ENCODE measurements around the gene ARSI. TPM values are rescaled to one million over a fixed set of nuclear protein-coding genes. Genes with fewer than 3 reads are reported as not detected.

ARSI gene
- total and polyA plus RNA-seq, 5 donors from 2014 or later = not detected

DNA sequence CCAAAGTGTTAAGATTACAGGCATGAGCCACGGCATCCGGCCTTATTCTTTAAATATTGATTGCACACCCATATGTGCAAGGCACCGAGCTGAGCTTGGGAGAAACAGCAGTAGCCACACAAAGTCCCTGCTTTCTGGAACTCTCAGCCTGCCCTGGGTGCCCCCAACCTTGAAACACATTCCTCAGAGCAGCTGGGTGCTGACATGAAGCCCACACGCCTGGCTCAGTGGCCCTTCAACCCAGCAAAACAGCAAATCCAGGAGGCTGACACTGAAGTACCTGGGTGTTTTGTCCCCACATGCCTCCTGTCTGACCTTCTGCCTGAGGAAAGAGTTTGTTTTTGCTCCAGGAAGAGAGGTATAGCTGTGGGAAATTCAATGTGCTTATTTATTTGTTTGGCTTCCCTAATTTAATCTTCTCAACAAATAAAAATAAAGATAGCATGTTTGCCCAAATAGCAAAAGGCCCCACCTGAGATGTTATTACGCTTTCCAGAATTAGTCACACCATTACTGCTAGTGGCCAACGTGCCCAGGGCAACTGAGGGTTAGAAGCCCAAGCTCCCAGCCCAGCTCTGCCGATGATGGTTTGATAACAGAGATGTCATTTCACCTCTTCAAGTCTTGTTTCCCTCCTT, 41.4 kb upstream of the ARSI start:
- no peak for ATAC-seq (ENCODE audit: low read depth in 2 of 2)
- Mint-ChIP-seq H3K4me1 (peaks cover 0 to 2% (median 0%) of the 10 kb centered on the region in 4 donors), H3K36me3 (no peaks in the 10 kb centered on the region)

DNA sequence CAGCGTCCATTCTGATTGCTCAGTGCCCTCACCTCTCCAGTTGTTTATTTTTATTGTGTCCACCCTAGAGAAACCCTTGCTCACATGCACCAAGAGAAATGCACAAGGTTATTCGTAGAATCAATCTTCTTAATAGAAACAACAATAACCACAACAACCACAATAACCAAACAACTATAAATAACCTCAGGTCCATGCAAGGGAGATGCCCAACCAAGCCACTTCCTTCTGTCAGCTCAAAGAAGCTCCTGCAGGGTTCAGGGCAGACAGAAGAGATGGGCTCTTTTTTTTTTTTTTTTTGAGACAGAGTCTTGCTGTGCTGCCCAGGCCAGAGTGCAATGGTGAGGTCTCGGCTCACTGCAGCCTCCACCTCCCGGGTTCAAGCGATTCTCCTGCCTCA, 39.9 kb upstream of the ARSI start:
- Histone ChIP-seq H3K4me1 (ENCODE audit: control insufficient read depth, insufficient read depth, low read length, poor library complexity, severe bottlenecking) (no peaks in the 10 kb centered on the region), H3K36me3 (ENCODE audit: control insufficient read depth, insufficient read depth, low read length) (no peaks in the 10 kb centered on the region), H3K9me3 (ENCODE audit: control insufficient read depth in 2 of 2, low read length in 2 of 2) (no peaks in the 10 kb centered on the region), H3K4me3 (ENCODE audit: low read depth, low read length) (no peak overlapping the region), H3K27me3 (ENCODE audit: control insufficient read depth, insufficient read depth, low read length) (no peaks in the 10 kb centered on the region), H3K27ac (ENCODE audit: insufficient read depth, low read length, poor library complexity, severe bottlenecking) (no peak overlapping the region)
- no peak for ATAC-seq (ENCODE audit: low read depth in 2 of 2)
- H3K27me3 Mint-ChIP-seq = peaks cover 4% of the 10 kb centered on the region
- H3K36me3 Mint-ChIP-seq = no peaks in the 10 kb centered on the region
- H3K9me3 Mint-ChIP-seq = peaks cover 0 to 1% (median 0%) of the 10 kb centered on the region in 7 donors
- H3K4me3 Mint-ChIP-seq = peak overlapping the region in 1 of 4 donors; percentile 1
- DNase-seq = no peak
- no peak overlapping the region for H3K27ac Mint-ChIP-seq
- peaks cover 0 to 2% (median 0%) of the 10 kb centered on the region in 4 donors for H3K4me1 Mint-ChIP-seq

More for the DNA sequence above, 41.4 kb upstream of the ARSI start:
- no peaks in the 10 kb centered on the region for H3K36me3 ChIP-seq (ENCODE audit: control insufficient read depth, insufficient read depth, low read length)
- no peak overlapping the region for H3K27ac Mint-ChIP-seq
- no peaks in the 10 kb centered on the region for H3K27me3 ChIP-seq (ENCODE audit: control insufficient read depth, insufficient read depth, low read length)
- H3K4me3 ChIP-seq (ENCODE audit: low read depth, low read length) = no peak overlapping the region
- no peak overlapping the region for H3K27ac ChIP-seq (ENCODE audit: insufficient read depth, low read length, poor library complexity, severe bottlenecking)
- peaks cover 5% of the 10 kb centered on the region for H3K27me3 Mint-ChIP-seq
- DNase-seq = no peak
- no peak overlapping the region for H3K4me3 Mint-ChIP-seq
- H3K9me3 Mint-ChIP-seq = no peaks in the 10 kb centered on the region
- H3K9me3 ChIP-seq (ENCODE audit: control insufficient read depth in 2 of 2, low read length in 2 of 2) = no peaks in the 10 kb centered on the region
- H3K4me1 ChIP-seq (ENCODE audit: control insufficient read depth, insufficient read depth, low read length, poor library complexity, severe bottlenecking) = no peaks in the 10 kb centered on the region

DNA sequence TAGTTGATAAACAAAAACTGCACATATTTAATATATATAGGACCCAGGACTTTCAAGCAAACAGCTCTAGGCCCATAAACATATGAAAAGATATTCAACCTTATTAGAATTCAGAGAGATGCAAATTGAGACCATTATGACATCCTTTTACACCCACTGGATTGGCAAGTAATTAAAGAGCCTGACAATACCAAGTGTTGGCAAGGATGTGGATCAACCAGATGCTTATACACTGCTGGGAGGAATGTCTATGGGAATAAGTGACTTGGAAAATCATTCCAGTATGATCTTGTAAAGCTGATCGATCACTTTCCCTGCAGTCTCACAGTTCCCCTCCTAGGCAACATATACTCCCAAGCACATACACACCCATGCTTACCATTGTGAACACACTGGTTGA, 39.3 kb upstream of the ARSI start:
- H3K4me3 ChIP-seq (ENCODE audit: low read depth, low read length) = no peak overlapping the region
- H3K4me3 Mint-ChIP-seq = no peak overlapping the region
- ATAC-seq (ENCODE audit: low read depth in 2 of 2) = no peak
- H3K36me3 ChIP-seq (ENCODE audit: control insufficient read depth, insufficient read depth, low read length) = no peaks in the 10 kb centered on the region
- H3K27me3 Mint-ChIP-seq = peaks cover 5% of the 10 kb centered on the region
- H3K4me1 ChIP-seq (ENCODE audit: control insufficient read depth, insufficient read depth, low read length, poor library complexity, severe bottlenecking) = no peaks in the 10 kb centered on the region
- no peak overlapping the region for H3K27ac Mint-ChIP-seq
- peaks cover 0 to 1% (median 0%) of the 10 kb centered on the region in 7 donors for H3K9me3 Mint-ChIP-seq
- H3K36me3 Mint-ChIP-seq = no peaks in the 10 kb centered on the region
- no peaks in the 10 kb centered on the region for H3K9me3 ChIP-seq (ENCODE audit: control insufficient read depth in 2 of 2, low read length in 2 of 2)
- DNase-seq = no peak
- no peak overlapping the region for H3K27ac ChIP-seq (ENCODE audit: insufficient read depth, low read length, poor library complexity, severe bottlenecking)
- H3K27me3 ChIP-seq (ENCODE audit: control insufficient read depth, insufficient read depth, low read length) = no peaks in the 10 kb centered on the region
- peaks cover 0 to 2% (median 0%) of the 10 kb centered on the region in 4 donors for H3K4me1 Mint-ChIP-seq

GRCh38 chr5:150341331-150341730, 38.6 kb upstream of the ARSI start:
- Mint-ChIP-seq H3K27me3 (peaks cover 9% of the 10 kb centered on the region), H3K27ac (no peak overlapping the region), H3K4me3 (no peak overlapping the region), H3K9me3 (peaks cover 0 to 1% (median 0%) of the 10 kb centered on the region in 7 donors), H3K36me3 (no peaks in the 10 kb centered on the region), H3K4me1 (peaks cover 0 to 2% (median 0%) of the 10 kb centered on the region in 4 donors)
- no peaks in the 10 kb centered on the region for H3K36me3 ChIP-seq (ENCODE audit: control insufficient read depth, insufficient read depth, low read length)
- DNase-seq = no peak
- no peaks in the 10 kb centered on the region for H3K27me3 ChIP-seq (ENCODE audit: control insufficient read depth, insufficient read depth, low read length)
- H3K27ac ChIP-seq (ENCODE audit: insufficient read depth, low read length, poor library complexity, severe bottlenecking) = no peak overlapping the region
- H3K4me1 ChIP-seq (ENCODE audit: control insufficient read depth, insufficient read depth, low read length, poor library complexity, severe bottlenecking) = no peaks in the 10 kb centered on the region
- no peak overlapping the region for H3K4me3 ChIP-seq (ENCODE audit: low read depth, low read length)
- no peaks in the 10 kb centered on the region for H3K9me3 ChIP-seq (ENCODE audit: control insufficient read depth in 2 of 2, low read length in 2 of 2)
- ATAC-seq (ENCODE audit: low read depth in 2 of 2) = no peak

GRCh38 chr5:150340614-150341255, 38.0 kb upstream of the ARSI start:
- no peak for DNase-seq
- Histone ChIP-seq H3K9me3 (ENCODE audit: control insufficient read depth in 2 of 2, low read length in 2 of 2) (no peaks in the 10 kb centered on the region), H3K36me3 (ENCODE audit: control insufficient read depth, insufficient read depth, low read length) (no peaks in the 10 kb centered on the region), H3K27ac (ENCODE audit: insufficient read depth, low read length, poor library complexity, severe bottlenecking) (no peak overlapping the region), H3K27me3 (ENCODE audit: control insufficient read depth, insufficient read depth, low read length) (no peaks in the 10 kb centered on the region), H3K4me3 (ENCODE audit: low read depth, low read length) (no peak overlapping the region), H3K4me1 (ENCODE audit: control insufficient read depth, insufficient read depth, low read length, poor library complexity, severe bottlenecking) (no peaks in the 10 kb centered on the region)
- Mint-ChIP-seq H3K4me3 (no peak overlapping the region), H3K36me3 (no peaks in the 10 kb centered on the region), H3K27ac (no peak overlapping the region), H3K4me1 (peaks cover 0 to 2% (median 0%) of the 10 kb centered on the region in 4 donors), H3K27me3 (peaks cover 9% of the 10 kb centered on the region), H3K9me3 (peaks cover 0 to 1% (median 0%) of the 10 kb centered on the region in 7 donors)
- ATAC-seq (ENCODE audit: low read depth in 2 of 2) = peak in 1 of 2 donors; percentile 18

DNA sequence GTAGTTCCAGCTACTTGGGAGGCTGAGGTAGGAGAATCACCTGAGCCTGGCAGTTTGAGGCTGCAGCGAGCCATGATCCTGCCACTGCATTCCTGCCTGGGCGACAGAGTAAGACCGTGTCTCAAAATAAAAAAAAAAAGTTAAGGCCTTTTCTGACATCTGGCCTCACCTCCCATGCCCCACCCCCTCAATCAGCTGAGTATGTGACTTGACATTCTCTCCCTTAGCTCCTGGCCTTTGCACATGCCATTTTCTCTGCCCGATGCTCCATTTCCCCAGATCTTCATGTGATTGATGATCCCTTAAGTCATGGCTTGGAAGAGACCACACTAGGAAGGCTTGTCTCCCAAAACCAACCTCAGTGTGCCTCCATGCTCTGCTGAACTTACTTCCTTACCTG, 37.1 kb upstream of the ARSI start:
- peaks cover 0 to 1% (median 0%) of the 10 kb centered on the region in 7 donors for H3K9me3 Mint-ChIP-seq
- Histone ChIP-seq H3K4me1 (ENCODE audit: control insufficient read depth, insufficient read depth, low read length, poor library complexity, severe bottlenecking) (no peaks in the 10 kb centered on the region), H3K27me3 (ENCODE audit: control insufficient read depth, insufficient read depth, low read length) (no peaks in the 10 kb centered on the region), H3K9me3 (ENCODE audit: control insufficient read depth in 2 of 2, low read length in 2 of 2) (no peaks in the 10 kb centered on the region), H3K36me3 (ENCODE audit: control insufficient read depth, insufficient read depth, low read length) (no peaks in the 10 kb centered on the region), H3K4me3 (ENCODE audit: low read depth, low read length) (no peak overlapping the region), H3K27ac (ENCODE audit: insufficient read depth, low read length, poor library complexity, severe bottlenecking) (no peak overlapping the region)
- H3K4me3 Mint-ChIP-seq = no peak overlapping the region
- H3K27ac Mint-ChIP-seq = no peak overlapping the region
- peaks cover 0 to 2% (median 0%) of the 10 kb centered on the region in 4 donors for H3K4me1 Mint-ChIP-seq
- DNase-seq = no peak
- no peaks in the 10 kb centered on the region for H3K36me3 Mint-ChIP-seq
- peaks cover 9% of the 10 kb centered on the region for H3K27me3 Mint-ChIP-seq
- no peak for ATAC-seq (ENCODE audit: low read depth in 2 of 2)

GRCh38 chr5:150339165-150339564, 36.5 kb upstream of the ARSI start:
- Mint-ChIP-seq H3K27me3 (peaks cover 5% of the 10 kb centered on the region), H3K4me3 (no peak overlapping the region), H3K4me1 (peaks cover 0 to 2% (median 0%) of the 10 kb centered on the region in 4 donors), H3K36me3 (no peaks in the 10 kb centered on the region), H3K27ac (no peak overlapping the region), H3K9me3 (peaks cover 0 to 1% (median 0%) of the 10 kb centered on the region in 7 donors)
- no peak overlapping the region for H3K27ac ChIP-seq (ENCODE audit: insufficient read depth, low read length, poor library complexity, severe bottlenecking)
- no peaks in the 10 kb centered on the region for H3K4me1 ChIP-seq (ENCODE audit: control insufficient read depth, insufficient read depth, low read length, poor library complexity, severe bottlenecking)
- H3K9me3 ChIP-seq (ENCODE audit: control insufficient read depth in 2 of 2, low read length in 2 of 2) = no peaks in the 10 kb centered on the region
- no peaks in the 10 kb centered on the region for H3K36me3 ChIP-seq (ENCODE audit: control insufficient read depth, insufficient read depth, low read length)
- ATAC-seq (ENCODE audit: low read depth in 2 of 2) = no peak
- H3K4me3 ChIP-seq (ENCODE audit: low read depth, low read length) = no peak overlapping the region
- H3K27me3 ChIP-seq (ENCODE audit: control insufficient read depth, insufficient read depth, low read length) = no peaks in the 10 kb centered on the region
- no peak for DNase-seq

- no peaks in the 10 kb centered on the region for H3K27me3 ChIP-seq (ENCODE audit: control insufficient read depth, insufficient read depth, low read length)
- Mint-ChIP-seq H3K9me3 (peaks cover 0 to 1% (median 0%) of the 10 kb centered on the region in 7 donors), H3K36me3 (no peaks in the 10 kb centered on the region), H3K27ac (no peak overlapping the region), H3K27me3 (peaks cover 5% of the 10 kb centered on the region), H3K4me3 (no peak overlapping the region), H3K4me1 (peaks cover 0 to 2% (median 0%) of the 10 kb centered on the region in 4 donors)
- H3K4me3 ChIP-seq (ENCODE audit: low read depth, low read length) = no peak overlapping the region
- ATAC-seq (ENCODE audit: low read depth in 2 of 2) (no peak), DNase-seq (no peak)
- H3K9me3 ChIP-seq (ENCODE audit: control insufficient read depth in 2 of 2, low read length in 2 of 2) = no peaks in the 10 kb centered on the region
- H3K4me1 ChIP-seq (ENCODE audit: control insufficient read depth, insufficient read depth, low read length, poor library complexity, severe bottlenecking) = no peaks in the 10 kb centered on the region
- H3K27ac ChIP-seq (ENCODE audit: insufficient read depth, low read length, poor library complexity, severe bottlenecking) = no peak overlapping the region
- H3K36me3 ChIP-seq (ENCODE audit: control insufficient read depth, insufficient read depth, low read length) = no peaks in the 10 kb centered on the region
Observed at GRCh38 chr5:150338546-150338945, 35.8 kb upstream of the ARSI start.
